Gastroesophageal sphincter (tissue), 4 donors: ENCODE results near the gene TFDP2. TPM values are rescaled to one million over a fixed set of nuclear protein-coding genes. Genes with fewer than 3 reads are reported as not detected.
"Not testable (repeated sequence)": the region's sequence is repeated elsewhere in the genome, so short reads cannot be mapped to it uniquely, and the experiment has no call there.

ENCODE experiments used
- ATAC-seq: fragments of 150-250 bp; one replicate; pipeline ENCODE4 v1.9.1; 2016; ENCODE audit warnings: mild to moderate bottlenecking, moderate library complexity
- H3K27ac ChIP-seq, 4 donors: fragments of 200-600 bp; sonication (generic) in 3 of 4; 1 replicate in 3 of 4; 2 replicates in 1 of 4; pipeline ENCODE4 v1.5.1; 2016 to 2019
- H3K27me3 ChIP-seq: fragments of 200-600 bp; sonication (generic); one replicate; pipeline ENCODE4 v1.5.1; 2019
- H3K36me3 ChIP-seq, 2 donors: fragments of 200-600 bp; sonication (generic); one replicate each; pipeline ENCODE4 v1.5.1; 2019; ENCODE audit warnings: control low read depth in 1 of 2
- H3K4me1 ChIP-seq, 3 donors: fragments of 200-600 bp; sonication (generic); 1 replicate in 2 of 3; 2 replicates in 1 of 3; pipeline ENCODE4 v1.5.1; 2016 to 2019; ENCODE audit warnings: control low read depth in 2 of 3
- H3K4me3 ChIP-seq, 2 donors: fragments of 200-600 bp; sonication (generic); one replicate each; pipeline ENCODE4 v1.5.1; 2019; ENCODE audit warnings: mild to moderate bottlenecking in 1 of 2, moderate library complexity in 1 of 2
- H3K9me3 ChIP-seq, 3 donors: fragments of 200-600 bp; sonication (generic); one replicate each; pipeline ENCODE4 v1.5.1; 2017 to 2019; ENCODE audit warnings: control low read depth in 2 of 3
- EP300 ChIP-seq: sonication (generic); formaldehyde crosslinking; IDR thresholded peaks from one replicate; pipeline ENCODE4 v1.6.1; 2017; ENCODE audit warnings: antibody characterized with exemption, mild to moderate bottlenecking
- POLR2A ChIP-seq, 2 donors: fragments of 450-650 bp; IDR thresholded peaks; one replicate each; pipeline ENCODE4 v1.6.1; 2017; ENCODE audit warnings: antibody characterized with exemption in 2 of 2, mild to moderate bottlenecking in 2 of 2, moderate library complexity in 1 of 2
- POLR2AphosphoS5 ChIP-seq: sonication (generic); formaldehyde crosslinking; IDR thresholded peaks from one replicate; pipeline ENCODE4 v1.6.1; 2017; ENCODE audit warnings: antibody characterized with exemption
- WGBS, 2 donors: methylation state at CpG; one replicate each; pipeline ENCODE4 v1.1.5; 2018; ENCODE audit warnings: low coverage in 1 of 2; 5-methylcytosine and 5-hydroxymethylcytosine counted together
- total RNA-seq, 4 donors: library from RNA; depleted of rRNA; stranded (reverse); fragments of >200 nt; gene quantifications; one replicate each; pipeline ENCODE4 v1.1.0, GENCODE V29; 2016
- TF ChIP-seq, protein P1 (sequence below), 4 experiments: fragments of 200-600 bp in 2 of 4; fragments of 450-650 bp in 2 of 4; sonication (generic) in 1 of 4; IDR thresholded peaks; one replicate each; pipeline ENCODE4 v1.5.1; 2017 to 2019; ENCODE audit warnings: antibody characterized with exemption in 4 of 4, mild to moderate bottlenecking in 2 of 4, moderate library complexity in 2 of 4

Gene TFDP2
- total RNA-seq, 4 donors from 2014 or later, result 56.2 to 267 (median 108) TPM

DNA sequence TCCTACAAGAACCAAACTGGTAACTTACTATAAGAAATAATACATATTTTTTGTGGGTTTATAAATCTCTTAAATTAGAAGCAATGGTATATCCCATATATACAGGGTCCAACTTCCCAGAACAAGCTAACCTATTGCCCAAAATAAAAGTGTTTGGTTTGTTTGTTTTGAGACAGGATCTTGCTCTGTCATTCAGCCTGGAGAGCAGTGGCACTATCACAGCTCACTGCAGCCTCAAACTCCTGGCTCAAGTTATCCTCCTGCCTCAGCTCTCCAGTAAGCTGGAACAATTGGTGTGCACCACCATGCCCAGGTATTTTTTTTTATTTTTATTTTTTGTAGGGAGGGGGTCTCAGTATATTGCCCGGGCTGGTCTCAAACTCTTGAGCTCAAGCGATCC lies 135.4 kb downstream of the TFDP2 start:
- TF ChIP-seq EP300, result no peak
- TF ChIP-seq, protein P1, sequence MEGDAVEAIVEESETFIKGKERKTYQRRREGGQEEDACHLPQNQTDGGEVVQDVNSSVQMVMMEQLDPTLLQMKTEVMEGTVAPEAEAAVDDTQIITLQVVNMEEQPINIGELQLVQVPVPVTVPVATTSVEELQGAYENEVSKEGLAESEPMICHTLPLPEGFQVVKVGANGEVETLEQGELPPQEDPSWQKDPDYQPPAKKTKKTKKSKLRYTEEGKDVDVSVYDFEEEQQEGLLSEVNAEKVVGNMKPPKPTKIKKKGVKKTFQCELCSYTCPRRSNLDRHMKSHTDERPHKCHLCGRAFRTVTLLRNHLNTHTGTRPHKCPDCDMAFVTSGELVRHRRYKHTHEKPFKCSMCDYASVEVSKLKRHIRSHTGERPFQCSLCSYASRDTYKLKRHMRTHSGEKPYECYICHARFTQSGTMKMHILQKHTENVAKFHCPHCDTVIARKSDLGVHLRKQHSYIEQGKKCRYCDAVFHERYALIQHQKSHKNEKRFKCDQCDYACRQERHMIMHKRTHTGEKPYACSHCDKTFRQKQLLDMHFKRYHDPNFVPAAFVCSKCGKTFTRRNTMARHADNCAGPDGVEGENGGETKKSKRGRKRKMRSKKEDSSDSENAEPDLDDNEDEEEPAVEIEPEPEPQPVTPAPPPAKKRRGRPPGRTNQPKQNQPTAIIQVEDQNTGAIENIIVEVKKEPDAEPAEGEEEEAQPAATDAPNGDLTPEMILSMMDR (IDR thresholded peaks at IDR 0.05), result no peak
- TF ChIP-seq POLR2A (IDR thresholded peaks at IDR 0.05), result no peak
- no peak for TF ChIP-seq POLR2AphosphoS5
- Histone ChIP-seq H3K27ac (peak overlapping the region in 1 of 4 donors; percentile 51), H3K9me3 (no peaks in the 10 kb centered on the region), H3K4me1 (peaks cover 0 to 23% (median 4%) of the 10 kb centered on the region in 3 donors), H3K36me3 (no peaks in the 10 kb centered on the region), H3K27me3 (no peaks in the 10 kb centered on the region), H3K4me3 (no peak overlapping the region)
- WGBS, 2 donors, result 100% methylated on average over 1 of the region's 2 CpGs
- ATAC-seq, result no peak

DNA sequence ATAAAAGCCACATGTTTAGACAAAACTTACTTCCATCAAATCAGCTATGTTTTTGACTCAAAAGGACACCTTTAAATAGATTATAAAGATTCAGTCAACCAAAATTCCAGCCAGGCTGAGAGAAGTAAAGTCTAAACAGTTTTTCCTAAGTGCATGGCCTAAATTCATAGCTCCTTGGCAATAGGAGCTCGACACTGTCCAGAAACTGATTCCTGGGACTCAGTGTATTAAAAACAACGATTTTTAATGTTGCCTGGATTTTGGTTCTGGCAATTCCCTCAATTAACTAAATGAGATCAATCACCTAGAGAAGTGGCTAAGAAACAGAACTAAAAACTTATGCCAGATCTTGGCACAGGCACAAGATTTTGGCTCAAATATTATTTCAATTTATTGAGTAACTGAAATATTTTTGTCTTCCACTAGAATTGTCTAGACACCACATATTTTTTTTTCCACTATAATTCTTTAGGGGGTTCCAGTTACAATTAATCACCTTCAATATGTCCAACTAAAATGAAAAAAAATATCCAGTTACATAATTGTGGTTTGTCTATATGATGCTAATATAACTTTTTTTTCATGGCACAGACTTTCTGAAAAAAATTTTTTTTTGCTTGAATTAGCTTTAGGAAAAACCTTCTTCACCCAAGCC lies 135.9 kb downstream of the TFDP2 start:
- Histone ChIP-seq H3K27me3 (no peaks in the 10 kb centered on the region), H3K9me3 (no peaks in the 10 kb centered on the region), H3K27ac (peak overlapping the region; percentile 21 to 51 (median 41)), H3K4me1 (peaks cover 0 to 27% (median 4%) of the 10 kb centered on the region in 3 donors), H3K36me3 (no peaks in the 10 kb centered on the region), H3K4me3 (no peak overlapping the region)
- WGBS, 2 donors, result 8 to 19% methylated on average over 2 of the region's 2 CpGs
- TF ChIP-seq EP300, result no peak
- TF ChIP-seq POLR2AphosphoS5, result peak; percentile 74
- no peak for TF ChIP-seq POLR2A (IDR thresholded peaks at IDR 0.05)
- TF ChIP-seq, protein P1 (IDR thresholded peaks at IDR 0.05), result no peak
- ATAC-seq, result peak; percentile 62

DNA sequence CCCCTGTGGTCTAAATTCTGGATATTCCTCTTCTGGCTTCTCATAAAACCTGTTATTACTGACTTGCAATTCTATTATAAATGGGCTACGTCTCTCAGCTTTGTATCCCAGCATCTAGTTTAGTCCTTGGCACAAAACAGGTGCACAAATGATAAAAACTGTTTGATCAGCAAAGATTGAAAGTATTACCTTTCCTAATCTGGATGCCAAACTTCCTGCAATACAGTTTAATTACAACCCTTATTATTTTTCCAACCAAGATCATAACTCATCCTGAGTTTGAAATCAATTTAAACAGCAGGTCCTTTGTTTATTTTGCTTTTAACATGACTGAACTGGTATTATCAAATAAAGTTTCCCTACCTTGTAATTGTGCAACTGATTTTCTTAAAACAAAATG lies 140.3 kb downstream of the TFDP2 start:
- H3K27me3 ChIP-seq, result no peaks in the 10 kb centered on the region
- ATAC-seq, result no peak
- H3K4me3 ChIP-seq, result no peak overlapping the region
- 60 to 82% methylated on average over 1 of the region's 1 CpG for WGBS, 2 donors
- H3K27ac ChIP-seq, result no peak overlapping the region
- H3K4me1 ChIP-seq, result peaks cover 0 to 33% (median 4%) of the 10 kb centered on the region in 3 donors
- TF ChIP-seq EP300 (no peak), POLR2AphosphoS5 (no peak), POLR2A (IDR thresholded peaks at IDR 0.05) (no peak)
- TF ChIP-seq, protein P1 (IDR thresholded peaks at IDR 0.05), result no peak
- no peaks in the 10 kb centered on the region for H3K9me3 ChIP-seq
- H3K36me3 ChIP-seq, result no peaks in the 10 kb centered on the region

DNA sequence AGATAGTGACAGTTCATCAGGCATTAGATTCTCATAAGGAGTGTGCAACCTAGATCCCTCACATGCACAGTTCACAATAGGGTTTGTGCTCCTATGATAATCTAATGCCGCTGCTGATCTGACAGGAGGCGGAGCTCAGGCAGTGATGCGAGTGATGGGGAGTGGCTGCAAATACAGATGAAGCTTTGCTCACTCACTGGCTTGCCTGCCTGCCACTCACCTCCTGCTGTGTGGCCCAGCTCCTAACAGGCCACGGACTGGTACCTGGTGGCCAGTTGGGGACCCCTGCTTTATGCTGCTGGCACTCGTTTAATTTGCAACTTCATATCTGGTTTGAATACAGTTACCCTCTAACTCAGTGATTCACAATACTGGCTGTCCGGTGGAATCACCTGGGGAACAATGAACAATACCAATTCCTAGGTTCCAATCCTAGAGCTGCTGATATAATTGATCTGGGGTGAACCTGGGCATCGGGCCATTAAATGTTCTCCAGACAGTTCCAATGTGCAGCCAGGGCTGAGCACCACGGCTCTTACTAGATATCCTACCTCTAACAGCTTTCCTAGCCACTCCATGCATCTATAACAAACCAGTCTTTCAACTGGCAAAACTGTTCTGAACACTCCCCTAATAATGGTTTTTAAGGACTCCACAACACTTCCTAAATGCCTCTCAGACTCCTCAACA lies 141.5 kb downstream of the TFDP2 start:
- 94 to 98% methylated on average over 6 of the region's 8 CpGs for WGBS, 2 donors
- ATAC-seq, result no peak
- Histone ChIP-seq H3K9me3 (no peaks in the 10 kb centered on the region), H3K36me3 (no peaks in the 10 kb centered on the region), H3K27me3 (no peaks in the 10 kb centered on the region), H3K4me1 (peaks cover 0 to 27% (median 0%) of the 10 kb centered on the region in 3 donors), H3K4me3 (no peak overlapping the region), H3K27ac (no peak overlapping the region)
- TF ChIP-seq POLR2AphosphoS5, result no peak
- TF ChIP-seq, protein P1 (IDR thresholded peaks at IDR 0.05), result no peak
- no peak for TF ChIP-seq POLR2A (IDR thresholded peaks at IDR 0.05)
- no peak for TF ChIP-seq EP300

DNA sequence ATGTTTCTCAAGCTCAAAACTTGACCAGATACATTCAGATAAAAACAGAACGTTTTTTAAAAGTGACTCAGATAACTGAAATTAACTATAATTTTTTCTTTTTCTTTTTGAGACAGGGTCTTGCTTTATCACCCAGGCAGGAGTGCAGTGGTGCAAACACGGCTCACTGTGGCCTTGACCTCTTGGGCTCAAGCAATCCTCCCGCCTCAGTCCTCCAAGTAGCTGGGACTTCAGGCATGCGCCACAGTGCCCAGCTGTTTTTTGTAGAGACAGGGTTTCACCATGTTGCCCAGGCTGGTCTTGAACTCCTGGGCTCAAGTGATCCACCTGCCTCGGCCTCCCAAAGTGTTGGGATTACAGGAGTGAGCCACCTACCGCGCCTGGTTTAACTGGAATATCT lies 144.4 kb downstream of the TFDP2 start:
- H3K36me3 ChIP-seq, ATAC-seq, H3K4me3 ChIP-seq, H3K27me3 ChIP-seq, H3K27ac ChIP-seq, H3K9me3 ChIP-seq: not testable (repeated sequence)
- WGBS, 2 donors, result 58 to 87% methylated on average over 1 to 7 of the region's 7 CpGs
- H3K4me1 ChIP-seq, result peaks cover 0 to 24% (median 0%) of the 10 kb centered on the region in 3 donors
